Measurements from ENCODE around the gene PPP1R13B.
"Not testable (repeated sequence)": the region's sequence is repeated elsewhere in the genome, so short reads cannot be mapped to it uniquely, and the experiment has no call there.

The PPP1R13B gene

DNA sequence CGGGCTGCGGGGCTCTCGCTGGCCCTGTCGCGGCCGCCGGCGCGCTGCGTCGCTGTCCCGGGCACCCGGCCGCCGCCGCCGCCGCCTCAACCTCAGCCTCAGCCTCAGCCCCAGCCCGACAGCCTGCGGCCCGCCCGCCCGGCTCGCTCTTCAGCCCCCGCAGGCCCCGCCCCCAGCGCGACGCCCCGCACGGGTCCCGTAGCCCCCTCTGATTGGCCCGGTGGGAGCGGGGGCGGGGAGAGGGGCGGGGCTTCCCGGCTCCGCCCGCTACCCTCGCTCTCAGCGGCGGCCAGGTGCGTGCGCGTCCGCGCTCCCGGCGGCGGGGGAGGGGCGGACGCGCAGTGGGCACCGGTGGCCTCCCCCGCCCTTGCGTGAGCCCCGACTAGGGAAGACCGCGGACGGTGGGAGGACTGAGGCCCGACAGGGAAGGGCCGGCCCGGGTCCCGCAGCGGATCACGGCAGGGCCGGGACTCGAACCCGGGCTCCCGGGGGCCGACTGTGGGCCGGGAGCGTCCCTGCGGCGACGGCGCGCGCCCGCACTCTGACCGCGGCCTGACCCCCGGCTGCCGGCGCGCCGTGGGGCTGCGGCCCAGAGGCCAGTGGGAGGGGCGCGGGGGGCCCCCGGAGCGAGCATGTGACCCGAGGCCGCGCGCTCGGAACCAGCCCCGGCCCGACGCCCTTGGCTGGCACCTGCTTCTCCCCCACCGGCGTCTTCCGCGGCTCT lies at the start of gene PPP1R13B:
Gene PPP1R13B (minus strand): TSS at position 125 of the 724 bp plus-strand sequence. CDS start 268 bp downstream, outside the sequence.
- in situ Hi-C loops (cut with HindIII; ENCODE audit: low sequenced_read_pairs): no loop called here

GRCh38 chr14:103896578-103896977 lies 49.2 kb upstream of the PPP1R13B start:
- in situ Hi-C loops (cut with HindIII; ENCODE audit: low sequenced_read_pairs): no loop called here

- in situ Hi-C loops (cut with HindIII; ENCODE audit: low sequenced_read_pairs): no loop called here
These were observed 47.3 kb upstream of the PPP1R13B start for GRCh38 chr14:103894723-103895059.

GRCh38 chr14:103894034-103894722 lies 46.8 kb upstream of the PPP1R13B start:
- in situ Hi-C loops (cut with HindIII; ENCODE audit: low sequenced_read_pairs): no loop called here

- in situ Hi-C loops (cut with HindIII; ENCODE audit: low sequenced_read_pairs): no loop called here
These were observed 44.9 kb upstream of the PPP1R13B start for GRCh38 chr14:103892247-103892646.

GRCh38 chr14:103891667-103892215 lies 44.4 kb upstream of the PPP1R13B start:
- in situ Hi-C loops (cut with HindIII; ENCODE audit: low sequenced_read_pairs): no loop called here

DNA sequence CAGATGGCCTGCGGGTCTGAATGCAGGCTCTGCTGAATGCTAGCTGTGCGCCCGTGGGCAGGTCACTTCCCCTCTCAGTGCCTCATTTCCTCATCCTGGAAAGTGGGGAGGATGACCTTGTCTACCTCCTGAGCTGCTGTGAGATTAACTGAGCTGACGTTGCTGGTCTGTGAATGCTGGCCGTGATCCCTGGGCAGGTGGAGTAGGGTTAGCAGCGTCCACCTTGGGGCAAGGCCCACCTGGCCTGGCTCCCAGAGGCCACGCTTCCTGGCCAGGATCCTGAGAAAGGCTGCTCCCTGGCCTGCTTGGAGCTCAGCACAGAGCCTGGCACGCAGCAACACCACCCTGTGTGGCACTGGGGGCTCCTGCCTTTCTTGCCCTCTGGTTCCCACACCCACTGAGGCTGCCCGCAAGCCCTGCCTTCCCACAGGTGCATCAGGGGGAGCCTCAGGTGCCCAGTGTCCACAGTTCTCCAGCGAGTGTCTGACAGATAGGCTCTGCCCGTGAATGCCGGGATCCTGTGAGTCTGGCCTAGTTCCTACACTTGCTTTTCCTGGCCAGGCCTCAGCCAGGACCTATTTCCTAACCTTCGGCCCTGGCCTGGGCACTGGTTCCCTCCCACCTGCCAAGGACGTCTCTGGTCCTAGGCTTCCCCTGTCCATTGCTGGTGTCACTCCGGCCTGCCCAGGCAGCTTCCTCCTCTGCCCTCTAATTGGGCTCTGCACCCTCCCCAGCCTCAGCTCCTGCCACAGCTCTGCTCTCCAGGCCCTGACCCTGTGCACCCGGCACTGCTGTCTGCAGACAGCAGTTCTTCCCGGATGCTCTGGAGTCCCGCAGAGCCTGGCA lies 43.7 kb upstream of the PPP1R13B start:
- in situ Hi-C loops (cut with HindIII; ENCODE audit: low sequenced_read_pairs): no loop called here

- in situ Hi-C loops (cut with HindIII; ENCODE audit: low sequenced_read_pairs): no loop called here
These were observed 42.6 kb upstream of the PPP1R13B start for GRCh38 chr14:103890052-103890371.

DNA sequence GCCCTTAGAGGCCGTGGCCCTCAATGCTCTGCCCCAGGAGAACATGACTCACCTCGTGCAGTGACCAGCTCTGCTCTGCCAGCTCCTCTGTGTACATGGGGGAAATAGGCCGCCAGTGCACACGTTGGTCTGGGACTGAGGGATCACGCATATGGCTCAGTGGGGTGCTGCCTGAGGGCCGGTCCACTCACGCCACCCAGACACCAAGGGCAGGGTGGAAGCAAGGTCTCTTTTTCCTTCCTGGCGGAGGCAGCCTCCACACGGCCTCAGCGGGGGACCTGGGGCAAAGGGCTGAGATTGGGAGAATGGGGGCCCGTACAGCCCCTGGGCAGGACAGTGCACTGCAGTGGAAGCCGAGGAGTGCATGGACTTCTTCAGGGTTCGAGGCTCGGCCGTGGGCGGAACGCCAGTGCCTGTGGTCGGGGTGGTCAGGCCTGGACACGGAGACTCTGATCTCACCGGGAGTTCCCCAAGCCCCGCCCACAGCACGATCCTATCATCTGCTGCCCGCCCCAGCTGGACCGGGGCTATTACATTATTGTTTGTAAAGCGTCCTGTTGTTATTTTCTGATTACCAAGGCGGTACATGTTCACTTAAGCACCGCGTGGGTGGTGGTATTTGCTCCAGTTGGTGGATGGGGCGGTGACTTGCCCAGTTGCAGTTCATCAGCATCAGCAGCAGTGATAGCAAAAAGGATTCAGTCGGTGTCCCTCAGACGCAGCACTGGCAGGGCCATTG lies 42.1 kb upstream of the PPP1R13B start:
- in situ Hi-C loops (cut with HindIII; ENCODE audit: low sequenced_read_pairs): no loop called here

DNA sequence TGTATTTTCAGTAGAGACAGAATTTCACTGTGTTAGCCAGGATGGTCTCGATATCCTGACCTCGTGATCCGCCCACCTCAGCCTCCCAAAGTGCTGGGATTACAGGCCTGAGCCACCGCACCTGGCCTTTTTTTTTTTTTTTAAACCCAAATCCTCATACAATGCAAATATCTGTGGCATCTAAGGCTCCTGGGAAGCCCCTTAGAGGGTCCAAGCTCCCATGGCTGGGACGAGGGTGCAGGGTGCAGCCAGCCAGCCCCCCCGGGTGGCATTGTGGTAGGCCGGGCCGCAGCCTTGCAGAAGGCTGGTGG lies 41.6 kb upstream of the PPP1R13B start:
- in situ Hi-C loops (cut with HindIII; ENCODE audit: low sequenced_read_pairs): not testable (repeated sequence)

- in situ Hi-C loops (cut with HindIII; ENCODE audit: low sequenced_read_pairs): no loop called here
These were observed 40.3 kb upstream of the PPP1R13B start for GRCh38 chr14:103887557-103888115.

DNA sequence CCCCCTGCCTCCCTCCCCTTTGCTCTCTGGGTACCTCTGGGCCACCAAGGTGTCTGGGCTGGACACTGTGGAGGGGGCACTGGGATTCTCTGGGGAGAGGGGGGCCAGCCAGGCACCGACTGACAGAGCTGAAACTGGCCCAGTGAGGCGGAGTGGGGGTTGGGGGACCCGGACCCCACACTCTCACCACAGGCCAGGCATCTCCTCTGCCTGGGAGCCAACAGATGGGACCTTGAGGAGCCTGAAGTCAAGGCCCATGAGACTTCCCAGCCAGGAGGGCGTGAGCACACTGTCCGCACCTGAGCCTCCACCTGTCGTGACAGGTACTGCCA lies 39.8 kb upstream of the PPP1R13B start:
- in situ Hi-C loops (cut with HindIII; ENCODE audit: low sequenced_read_pairs): no loop called here

DNA sequence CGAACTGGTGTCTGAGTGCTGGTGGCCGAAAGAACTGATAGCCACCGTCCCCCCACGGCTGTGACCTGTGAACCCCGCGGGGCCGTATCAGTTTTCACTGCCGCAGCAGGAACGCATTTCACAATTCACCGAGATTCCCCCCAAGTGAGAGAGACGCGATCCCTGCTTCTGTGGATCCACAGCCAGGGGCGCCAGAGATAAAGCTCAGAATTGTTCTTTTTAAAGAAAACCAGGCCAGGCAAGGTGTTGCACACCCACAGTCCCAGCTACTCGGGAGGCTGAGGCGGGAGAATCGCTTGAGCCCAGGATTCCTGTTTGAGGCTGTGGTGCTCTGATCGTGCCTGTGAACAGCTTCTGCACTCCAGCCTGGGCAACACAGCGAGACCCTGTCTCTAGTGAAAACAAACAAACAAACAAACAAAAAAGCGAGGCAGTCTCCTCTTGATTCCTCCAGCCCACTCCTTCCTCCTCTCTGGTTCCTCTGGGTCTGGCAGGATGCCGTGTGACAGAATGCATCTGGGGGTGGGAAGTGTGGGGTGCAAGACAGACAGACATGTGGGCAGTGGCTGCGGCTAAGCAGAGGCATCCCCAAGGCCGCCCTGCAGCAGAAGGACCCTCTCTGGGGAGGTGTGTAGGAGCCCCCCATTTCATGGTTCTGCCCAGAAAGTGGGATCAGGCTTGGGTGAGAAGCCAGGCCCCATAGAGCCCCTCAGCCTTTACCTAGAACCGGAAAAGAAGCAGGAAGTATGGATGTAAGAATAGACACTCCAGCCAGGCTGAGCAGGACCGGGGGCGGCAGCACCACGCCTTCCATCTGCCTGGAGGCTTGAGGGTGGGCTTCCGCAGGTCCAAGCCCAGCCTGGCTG lies 39.2 kb upstream of the PPP1R13B start:
- in situ Hi-C loops (cut with HindIII; ENCODE audit: low sequenced_read_pairs): no loop called here

DNA sequence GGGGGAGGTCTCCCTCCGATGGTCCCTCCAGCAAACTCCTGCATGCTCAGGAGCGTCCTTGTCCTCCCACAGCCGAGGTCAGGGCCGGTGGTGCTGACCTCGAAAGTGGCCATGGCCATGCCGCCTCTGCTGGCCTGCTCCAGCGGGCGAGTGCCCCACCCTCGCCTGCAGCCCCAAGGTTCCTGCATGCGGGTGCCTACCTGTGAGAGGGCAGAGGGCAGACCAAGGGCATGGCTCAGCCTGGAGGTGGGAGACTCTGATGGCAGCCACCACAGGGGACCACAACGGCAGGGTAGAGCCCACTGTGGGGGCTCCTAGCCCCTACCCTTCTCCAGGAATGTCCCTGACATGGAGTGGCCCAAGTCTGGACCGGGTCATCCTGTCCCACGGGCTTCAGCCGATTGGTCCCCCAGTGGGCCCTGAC lies 38.1 kb upstream of the PPP1R13B start:
- in situ Hi-C loops (cut with HindIII; ENCODE audit: low sequenced_read_pairs): no loop called here

- in situ Hi-C loops (cut with HindIII; ENCODE audit: low sequenced_read_pairs): no loop called here
These were observed 37.5 kb upstream of the PPP1R13B start for GRCh38 chr14:103884854-103885253.

DNA sequence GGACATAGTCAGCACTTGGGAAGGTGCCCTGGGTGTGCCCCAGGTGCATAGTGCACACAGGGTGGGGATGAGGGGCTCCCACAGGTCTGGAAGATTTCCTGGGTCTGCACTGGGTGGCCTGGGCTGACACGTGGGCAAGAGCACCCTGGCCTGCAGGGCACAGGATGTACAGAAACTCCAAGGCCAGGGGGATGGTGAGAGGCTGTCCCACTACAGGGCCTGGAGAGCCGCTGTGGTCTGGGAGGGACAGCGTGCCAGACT lies 35.8 kb upstream of the PPP1R13B start:
- in situ Hi-C loops (cut with HindIII; ENCODE audit: low sequenced_read_pairs): no loop called here

DNA sequence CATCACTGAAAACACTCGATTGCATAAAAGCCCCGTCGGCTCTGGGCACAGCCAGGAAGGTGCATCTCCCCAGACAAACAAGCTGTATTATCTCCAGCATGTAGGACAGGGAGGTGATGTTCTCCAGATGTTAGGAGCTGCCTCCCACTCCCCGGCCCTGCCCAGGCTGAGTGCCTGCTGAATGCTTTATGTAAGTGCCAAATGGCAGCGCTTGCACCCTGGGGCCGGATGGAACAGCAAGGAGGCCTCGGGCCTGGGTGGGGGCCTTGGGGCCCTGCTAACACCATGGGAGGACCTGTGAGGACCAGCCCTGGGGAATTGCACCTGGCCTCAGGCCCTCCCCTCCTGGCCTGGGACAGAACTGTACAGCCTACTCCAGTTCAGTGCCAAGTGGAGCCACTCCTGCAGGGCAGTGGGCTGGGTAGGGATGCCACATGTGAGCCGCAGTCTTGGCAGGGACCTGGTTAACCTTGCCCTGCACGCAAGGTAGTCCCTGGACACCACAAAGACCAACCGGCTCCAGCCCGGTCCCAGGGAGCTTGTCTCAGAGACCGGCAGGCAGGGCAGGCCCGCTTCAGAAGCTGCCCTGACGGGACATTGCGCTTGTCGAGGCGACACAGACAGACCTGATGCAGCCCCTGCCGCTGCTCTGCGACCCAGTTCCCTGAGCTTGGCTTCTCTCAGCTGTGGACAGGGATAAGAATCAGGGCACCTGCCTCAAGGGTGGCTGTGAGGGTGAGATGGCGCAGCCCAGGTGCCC lies 35.3 kb upstream of the PPP1R13B start:
- in situ Hi-C loops (cut with HindIII; ENCODE audit: low sequenced_read_pairs): no loop called here

DNA sequence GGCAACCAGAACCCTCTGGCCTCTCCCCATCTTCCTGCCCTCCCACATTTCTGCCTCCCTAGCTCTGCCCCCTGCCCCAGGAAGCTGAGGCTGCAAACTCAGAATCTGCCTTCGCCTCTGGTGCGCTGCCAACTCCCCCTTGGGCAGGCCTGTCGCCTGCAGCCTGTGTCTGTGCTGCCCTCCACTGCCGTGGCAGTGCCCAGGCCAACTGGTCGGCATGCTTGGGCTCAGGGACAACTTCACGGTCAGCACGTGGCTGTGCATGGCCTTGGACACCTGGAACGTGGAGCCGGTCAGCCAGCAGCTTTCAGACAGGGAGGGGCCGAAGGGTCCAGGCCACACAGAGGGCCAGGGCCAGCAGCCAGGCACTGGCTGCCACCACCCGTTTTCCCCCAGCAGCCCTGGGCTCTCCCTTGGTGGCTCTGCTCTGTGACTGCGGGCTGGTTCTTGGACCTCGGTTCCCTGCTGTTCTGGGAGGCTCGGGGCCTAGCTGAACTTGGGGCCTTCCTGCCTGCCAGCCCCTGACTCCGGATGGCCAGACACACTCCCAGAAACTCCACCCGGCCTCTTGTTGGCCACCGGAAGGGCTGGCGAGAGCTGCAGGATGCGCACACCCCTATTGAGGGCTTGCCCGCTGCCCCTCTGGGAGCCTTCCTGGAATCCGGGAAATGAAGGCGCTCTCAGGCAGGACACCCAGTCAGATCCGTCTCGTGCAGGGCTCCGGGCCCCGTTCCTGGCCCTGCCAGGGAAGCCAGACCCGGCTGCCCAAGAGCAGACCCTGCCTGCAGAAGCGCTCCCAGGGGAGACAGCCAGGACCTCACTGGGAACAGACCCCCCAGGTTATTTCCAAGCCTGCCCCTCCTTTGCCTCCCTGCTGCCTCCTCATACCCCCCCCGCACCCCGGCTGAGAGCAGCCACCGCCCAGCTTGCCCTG lies 34.2 kb upstream of the PPP1R13B start:
- in situ Hi-C loops (cut with HindIII; ENCODE audit: low sequenced_read_pairs): no loop called here
